Measurements from ENCODE around the gene MAML2. TPM values are rescaled to one million over a fixed set of nuclear protein-coding genes. Genes with fewer than 3 reads are reported as not detected.

Gene MAML2
- total and polyA plus RNA-seq, 2 of the 13 experiments (the other 11 are each of a cell fraction or from before 2014, with no cell fraction given): 2.3 to 25.9 TPM

DNA sequence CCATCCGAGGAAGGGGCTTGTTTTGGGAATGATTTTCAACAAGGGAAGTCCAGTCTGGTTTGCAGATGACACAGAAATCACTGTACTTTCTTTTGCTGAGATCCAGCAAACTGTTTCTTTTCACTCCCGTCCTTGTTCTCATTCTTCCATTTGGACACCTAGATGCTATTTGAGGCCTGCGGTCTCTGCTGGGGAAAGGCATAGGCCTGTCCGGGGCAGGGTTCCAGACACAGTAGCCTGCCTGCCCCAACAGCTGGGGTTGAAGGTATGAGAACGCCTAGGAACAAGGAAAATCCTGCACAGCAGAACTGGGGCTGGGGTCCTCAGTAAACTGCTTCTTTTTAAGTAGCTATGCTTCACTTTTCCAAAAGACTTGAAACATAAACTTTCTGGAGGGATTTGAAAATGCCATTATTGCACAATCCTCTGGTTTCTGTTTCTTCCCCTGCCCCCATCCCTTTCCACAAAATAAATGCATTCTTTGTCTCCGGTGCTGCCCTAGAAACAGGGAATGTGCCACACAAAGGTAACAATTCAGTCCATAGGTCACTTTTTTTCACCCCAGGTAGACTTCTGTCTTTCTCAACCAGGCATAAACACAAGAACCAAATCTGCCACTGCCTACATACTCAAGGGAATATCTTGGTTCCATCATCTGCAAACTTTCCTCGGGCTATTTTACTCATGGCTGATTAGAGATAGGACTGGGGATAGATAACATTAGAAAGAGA is 244.3 kb downstream of the MAML2 start (continued):
- TF ChIP-seq, protein P1, sequence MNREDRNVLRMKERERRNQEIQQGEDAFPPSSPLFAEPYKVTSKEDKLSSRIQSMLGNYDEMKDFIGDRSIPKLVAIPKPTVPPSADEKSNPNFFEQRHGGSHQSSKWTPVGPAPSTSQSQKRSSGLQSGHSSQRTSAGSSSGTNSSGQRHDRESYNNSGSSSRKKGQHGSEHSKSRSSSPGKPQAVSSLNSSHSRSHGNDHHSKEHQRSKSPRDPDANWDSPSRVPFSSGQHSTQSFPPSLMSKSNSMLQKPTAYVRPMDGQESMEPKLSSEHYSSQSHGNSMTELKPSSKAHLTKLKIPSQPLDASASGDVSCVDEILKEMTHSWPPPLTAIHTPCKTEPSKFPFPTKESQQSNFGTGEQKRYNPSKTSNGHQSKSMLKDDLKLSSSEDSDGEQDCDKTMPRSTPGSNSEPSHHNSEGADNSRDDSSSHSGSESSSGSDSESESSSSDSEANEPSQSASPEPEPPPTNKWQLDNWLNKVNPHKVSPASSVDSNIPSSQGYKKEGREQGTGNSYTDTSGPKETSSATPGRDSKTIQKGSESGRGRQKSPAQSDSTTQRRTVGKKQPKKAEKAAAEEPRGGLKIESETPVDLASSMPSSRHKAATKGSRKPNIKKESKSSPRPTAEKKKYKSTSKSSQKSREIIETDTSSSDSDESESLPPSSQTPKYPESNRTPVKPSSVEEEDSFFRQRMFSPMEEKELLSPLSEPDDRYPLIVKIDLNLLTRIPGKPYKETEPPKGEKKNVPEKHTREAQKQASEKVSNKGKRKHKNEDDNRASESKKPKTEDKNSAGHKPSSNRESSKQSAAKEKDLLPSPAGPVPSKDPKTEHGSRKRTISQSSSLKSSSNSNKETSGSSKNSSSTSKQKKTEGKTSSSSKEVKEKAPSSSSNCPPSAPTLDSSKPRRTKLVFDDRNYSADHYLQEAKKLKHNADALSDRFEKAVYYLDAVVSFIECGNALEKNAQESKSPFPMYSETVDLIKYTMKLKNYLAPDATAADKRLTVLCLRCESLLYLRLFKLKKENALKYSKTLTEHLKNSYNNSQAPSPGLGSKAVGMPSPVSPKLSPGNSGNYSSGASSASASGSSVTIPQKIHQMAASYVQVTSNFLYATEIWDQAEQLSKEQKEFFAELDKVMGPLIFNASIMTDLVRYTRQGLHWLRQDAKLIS (CRISPR knock-in tag; IDR thresholded peaks at IDR 0.05): 0 out of 2 replicates have a peak, but pooled peaks have one; percentile 29
- TF ChIP-seq ZNF33B (CRISPR knock-in tag; IDR thresholded peaks at IDR 0.05) (no peak), CEBPG (CRISPR knock-in tag; IDR thresholded peaks at IDR 0.05) (peak; percentile 98), NCOR1 (IDR thresholded peaks at IDR 0.05; ENCODE audit: borderline replicate concordance, low read length) (peak; percentile 87; the same call in 1 of the 2 replicates), MED1 (CRISPR knock-in tag; IDR thresholded peaks at IDR 0.05) (peak; percentile 90), PRPF4 (IDR thresholded peaks at IDR 0.05; ENCODE audit: low read depth, low read length, poor library complexity, severe bottlenecking) (peak; percentile 44), ESRRA (CRISPR knock-in tag; IDR thresholded peaks at IDR 0.05; ENCODE audit: low read depth) (peak; percentile 22; the same call in 1 of the 2 replicates), ELF4 (CRISPR knock-in tag; IDR thresholded peaks at IDR 0.05; ENCODE audit: borderline replicate concordance) (0 out of 2 replicates have a peak, but pooled peaks have one; percentile 53), U2AF2 (IDR thresholded peaks at IDR 0.05; ENCODE audit: low read depth, low read length) (no peak), SNRNP70 (IDR thresholded peaks at IDR 0.05; ENCODE audit: low read depth, low read length) (no peak), ZFX (CRISPR knock-in tag; IDR thresholded peaks at IDR 0.05; ENCODE audit: low read depth) (peak; percentile 71; the same call in 1 of the 2 replicates), IRX3 (CRISPR knock-in tag; IDR thresholded peaks at IDR 0.05; ENCODE audit: borderline replicate concordance, low read depth) (0 out of 2 replicates have a peak, but pooled peaks have one; percentile 58)
- TF ChIP-seq, protein P2, sequence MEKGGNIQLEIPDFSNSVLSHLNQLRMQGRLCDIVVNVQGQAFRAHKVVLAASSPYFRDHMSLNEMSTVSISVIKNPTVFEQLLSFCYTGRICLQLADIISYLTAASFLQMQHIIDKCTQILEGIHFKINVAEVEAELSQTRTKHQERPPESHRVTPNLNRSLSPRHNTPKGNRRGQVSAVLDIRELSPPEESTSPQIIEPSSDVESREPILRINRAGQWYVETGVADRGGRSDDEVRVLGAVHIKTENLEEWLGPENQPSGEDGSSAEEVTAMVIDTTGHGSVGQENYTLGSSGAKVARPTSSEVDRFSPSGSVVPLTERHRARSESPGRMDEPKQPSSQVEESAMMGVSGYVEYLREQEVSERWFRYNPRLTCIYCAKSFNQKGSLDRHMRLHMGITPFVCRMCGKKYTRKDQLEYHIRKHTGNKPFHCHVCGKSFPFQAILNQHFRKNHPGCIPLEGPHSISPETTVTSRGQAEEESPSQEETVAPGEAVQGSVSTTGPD (CRISPR knock-in tag; IDR thresholded peaks at IDR 0.05): peak; percentile 41; the same call in 1 of the 2 replicates
- TF ChIP-seq, protein P3, sequence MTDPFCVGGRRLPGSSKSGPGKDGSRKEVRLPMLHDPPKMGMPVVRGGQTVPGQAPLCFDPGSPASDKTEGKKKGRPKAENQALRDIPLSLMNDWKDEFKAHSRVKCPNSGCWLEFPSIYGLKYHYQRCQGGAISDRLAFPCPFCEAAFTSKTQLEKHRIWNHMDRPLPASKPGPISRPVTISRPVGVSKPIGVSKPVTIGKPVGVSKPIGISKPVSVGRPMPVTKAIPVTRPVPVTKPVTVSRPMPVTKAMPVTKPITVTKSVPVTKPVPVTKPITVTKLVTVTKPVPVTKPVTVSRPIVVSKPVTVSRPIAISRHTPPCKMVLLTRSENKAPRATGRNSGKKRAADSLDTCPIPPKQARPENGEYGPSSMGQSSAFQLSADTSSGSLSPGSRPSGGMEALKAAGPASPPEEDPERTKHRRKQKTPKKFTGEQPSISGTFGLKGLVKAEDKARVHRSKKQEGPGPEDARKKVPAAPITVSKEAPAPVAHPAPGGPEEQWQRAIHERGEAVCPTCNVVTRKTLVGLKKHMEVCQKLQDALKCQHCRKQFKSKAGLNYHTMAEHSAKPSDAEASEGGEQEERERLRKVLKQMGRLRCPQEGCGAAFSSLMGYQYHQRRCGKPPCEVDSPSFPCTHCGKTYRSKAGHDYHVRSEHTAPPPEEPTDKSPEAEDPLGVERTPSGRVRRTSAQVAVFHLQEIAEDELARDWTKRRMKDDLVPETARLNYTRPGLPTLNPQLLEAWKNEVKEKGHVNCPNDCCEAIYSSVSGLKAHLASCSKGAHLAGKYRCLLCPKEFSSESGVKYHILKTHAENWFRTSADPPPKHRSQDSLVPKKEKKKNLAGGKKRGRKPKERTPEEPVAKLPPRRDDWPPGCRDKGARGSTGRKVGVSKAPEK (CRISPR knock-in tag; IDR thresholded peaks at IDR 0.05; ENCODE audit: borderline replicate concordance): no peak
- TF ChIP-seq, protein P4, sequence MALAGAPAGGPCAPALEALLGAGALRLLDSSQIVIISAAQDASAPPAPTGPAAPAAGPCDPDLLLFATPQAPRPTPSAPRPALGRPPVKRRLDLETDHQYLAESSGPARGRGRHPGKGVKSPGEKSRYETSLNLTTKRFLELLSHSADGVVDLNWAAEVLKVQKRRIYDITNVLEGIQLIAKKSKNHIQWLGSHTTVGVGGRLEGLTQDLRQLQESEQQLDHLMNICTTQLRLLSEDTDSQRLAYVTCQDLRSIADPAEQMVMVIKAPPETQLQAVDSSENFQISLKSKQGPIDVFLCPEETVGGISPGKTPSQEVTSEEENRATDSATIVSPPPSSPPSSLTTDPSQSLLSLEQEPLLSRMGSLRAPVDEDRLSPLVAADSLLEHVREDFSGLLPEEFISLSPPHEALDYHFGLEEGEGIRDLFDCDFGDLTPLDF (CRISPR knock-in tag; IDR thresholded peaks at IDR 0.05): 0 out of 2 replicates have a peak, but pooled peaks have one; percentile 29
- TF ChIP-seq, protein P5, sequence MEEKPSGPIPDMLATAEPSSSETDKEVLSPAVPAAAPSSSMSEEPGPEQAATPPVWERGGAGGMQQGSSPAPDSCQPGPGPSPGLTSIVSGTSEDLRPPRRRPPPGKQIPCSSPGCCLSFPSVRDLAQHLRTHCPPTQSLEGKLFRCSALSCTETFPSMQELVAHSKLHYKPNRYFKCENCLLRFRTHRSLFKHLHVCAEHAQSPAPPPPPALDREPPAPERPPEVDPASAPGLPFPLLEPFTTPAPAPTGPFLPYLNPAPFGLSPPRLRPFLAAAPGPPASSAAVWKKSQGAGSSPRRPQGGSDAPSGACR (CRISPR knock-in tag; IDR thresholded peaks at IDR 0.05): 0 out of 2 replicates have a peak, but pooled peaks have one; percentile 29
